Stimulated activated memory B cell treated with anti-CD40 and anti-IgM and Interleukin-4, amounts not matched to agents 10 μg/mL and 1 μg/mL and 100 μg/mL, for 72 hours (primary cell): ENCODE results near the gene TIAM2.

ENCODE experiments used
- ATAC-seq: fragments of 150-1000 bp; cut with Tn5 transposase; 2 replicates; pipeline ENCODE4 v1.10.0; 2021
- H3K27ac Mint-ChIP-seq: one replicate; pipeline ENCODE4 v1.8.0; 2022; ENCODE audit warnings: mild to moderate bottlenecking, mixed read lengths
- H3K27me3 Mint-ChIP-seq: one replicate; pipeline ENCODE4 v1.8.0; 2022; ENCODE audit warnings: mixed read lengths
- H3K36me3 Mint-ChIP-seq: one replicate; pipeline ENCODE4 v1.8.0; 2022; ENCODE audit warnings: mixed read lengths
- H3K4me1 Mint-ChIP-seq: one replicate; pipeline ENCODE4 v1.8.0; 2022; ENCODE audit warnings: mixed read lengths
- H3K4me3 Mint-ChIP-seq: one replicate; pipeline ENCODE4 v1.8.0; 2022; ENCODE audit warnings: mild to moderate bottlenecking, moderate library complexity, mixed read lengths
- H3K9me3 Mint-ChIP-seq: one replicate; pipeline ENCODE4 v1.8.0; 2022; ENCODE audit warnings: mixed read lengths

TIAM2 gene

DNA sequence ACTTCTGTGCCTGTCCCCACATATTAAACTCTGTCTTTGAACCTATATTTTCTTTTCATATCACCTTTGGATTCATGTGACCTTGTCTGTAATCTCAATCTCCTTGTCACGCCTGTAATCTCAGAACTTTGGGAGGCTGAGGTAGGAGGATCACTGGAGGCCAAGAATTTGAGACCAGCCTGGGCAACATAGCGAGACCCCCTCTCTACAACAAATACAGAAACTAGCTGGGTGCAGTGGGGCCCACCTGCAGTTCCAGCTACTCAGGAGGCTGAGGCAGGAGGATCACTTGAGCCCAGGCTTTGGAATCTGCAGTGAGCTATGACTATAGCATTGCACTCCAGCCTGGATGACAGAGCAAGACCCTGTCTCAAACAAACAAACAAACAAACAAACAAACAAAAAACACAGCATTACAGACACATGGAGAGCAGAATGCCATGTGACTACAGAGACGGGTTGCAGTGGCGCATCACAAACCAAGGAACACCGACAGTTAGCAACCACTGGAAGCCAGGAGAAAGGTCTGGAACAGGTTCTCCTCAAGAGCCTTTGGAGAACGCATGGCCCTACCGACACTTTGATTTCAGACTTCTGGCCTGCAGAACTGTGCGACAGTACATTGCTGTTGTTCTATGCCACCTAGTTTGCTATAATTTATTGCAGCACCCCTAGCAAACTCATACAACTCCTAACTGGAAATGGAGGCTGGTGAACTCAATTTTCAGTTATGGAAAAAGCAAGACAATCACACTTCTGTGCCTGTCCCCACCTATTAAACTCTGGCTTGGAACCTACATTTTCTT lies 14.6 kb upstream of the TIAM2 start:
- H3K4me1 Mint-ChIP-seq = peaks cover 9% of the 10 kb centered on the region
- no peaks in the 10 kb centered on the region for H3K36me3 Mint-ChIP-seq
- H3K4me3 Mint-ChIP-seq = no peak overlapping the region
- H3K27ac Mint-ChIP-seq = no peak overlapping the region
- H3K9me3 Mint-ChIP-seq = no peaks in the 10 kb centered on the region
- no peak for ATAC-seq
- H3K27me3 Mint-ChIP-seq = no peaks in the 10 kb centered on the region

DNA sequence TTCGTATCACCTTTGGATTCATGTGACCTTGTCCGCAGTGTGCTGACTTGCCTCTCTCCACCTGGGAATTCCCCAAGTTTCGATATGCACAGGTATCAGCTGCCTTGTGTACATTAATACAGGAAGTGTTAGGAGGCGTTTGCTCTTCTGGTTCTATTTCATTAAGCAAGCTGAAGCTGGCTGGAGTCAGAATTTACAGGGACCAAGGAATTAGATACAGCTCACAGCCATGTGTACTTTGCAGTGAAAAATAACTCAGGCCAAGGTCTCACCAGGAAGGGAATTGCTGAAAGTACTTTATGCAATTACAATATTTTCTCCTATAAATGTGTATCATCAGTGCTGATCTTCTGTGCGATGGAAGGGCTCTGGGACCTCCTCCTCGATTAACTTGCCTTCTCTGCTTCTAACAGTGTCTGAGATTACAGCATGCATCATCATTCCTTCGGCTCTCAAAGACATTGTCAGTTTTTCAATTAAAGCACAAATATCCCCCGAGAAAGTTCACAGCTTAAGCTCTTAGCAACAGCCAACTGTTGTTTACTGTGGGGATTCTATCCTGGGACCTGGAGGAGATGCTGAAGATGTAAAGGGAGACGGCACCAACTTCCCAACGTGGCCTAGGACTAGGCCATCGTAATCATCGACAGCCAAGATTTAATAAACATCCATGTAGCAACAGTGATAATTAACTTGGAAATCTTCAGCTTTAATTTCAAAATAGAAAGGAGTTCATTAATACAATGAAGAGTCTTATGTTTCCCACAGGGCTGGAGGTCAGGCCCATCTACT lies 13.8 kb upstream of the TIAM2 start:
- Mint-ChIP-seq H3K9me3 (no peaks in the 10 kb centered on the region), H3K27me3 (no peaks in the 10 kb centered on the region), H3K4me1 (peaks cover 9% of the 10 kb centered on the region), H3K27ac (no peak overlapping the region), H3K4me3 (no peak overlapping the region), H3K36me3 (no peaks in the 10 kb centered on the region)
- peak; percentile 71 for ATAC-seq

DNA sequence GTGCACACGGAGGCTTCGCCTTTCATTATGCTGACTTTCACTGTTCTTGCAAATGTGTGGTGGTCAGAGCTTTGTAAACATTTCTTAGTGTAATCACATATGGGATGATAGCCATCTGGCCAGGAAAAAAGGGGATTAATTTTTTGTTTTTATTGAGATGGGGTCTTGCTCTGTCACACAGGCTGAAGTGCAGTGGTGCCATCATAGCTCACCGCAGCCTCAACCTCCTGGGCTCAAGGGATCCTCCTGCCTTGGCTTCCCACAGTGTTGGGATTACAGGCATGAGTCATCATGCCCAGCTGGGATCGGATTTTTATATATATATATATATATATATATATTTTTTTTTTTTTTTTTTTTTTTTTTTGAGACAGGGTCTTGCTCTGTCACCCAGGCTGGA lies 11.0 kb upstream of the TIAM2 start:
- Mint-ChIP-seq H3K27ac (no peak overlapping the region), H3K4me1 (peaks cover 9% of the 10 kb centered on the region), H3K36me3 (peaks cover 6% of the 10 kb centered on the region), H3K27me3 (no peaks in the 10 kb centered on the region), H3K9me3 (peaks cover 5% of the 10 kb centered on the region), H3K4me3 (no peak overlapping the region)
- no peak for ATAC-seq

DNA sequence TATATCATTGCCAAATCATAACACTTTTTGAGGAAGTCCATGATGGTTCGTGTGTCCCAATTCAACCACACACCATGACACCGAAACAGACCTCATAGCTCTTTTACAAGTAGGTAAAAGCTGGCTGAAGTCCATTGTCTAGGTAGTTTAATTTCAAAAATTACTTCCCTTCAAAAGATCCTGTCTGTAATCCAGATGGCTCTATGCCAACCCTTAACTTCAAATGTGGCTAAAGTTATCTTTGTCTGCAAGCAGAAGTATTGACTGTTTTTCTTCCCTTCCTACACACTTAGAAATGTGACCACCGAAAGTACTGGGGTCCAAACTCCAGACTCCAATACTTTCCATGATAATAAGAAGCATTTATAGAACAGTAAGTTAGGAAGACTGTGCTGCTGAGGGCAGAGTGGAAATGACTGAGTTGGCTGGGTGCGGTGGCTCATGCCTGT lies 8.3 kb upstream of the TIAM2 start:
- no peak overlapping the region for H3K27ac Mint-ChIP-seq
- H3K27me3 Mint-ChIP-seq = no peaks in the 10 kb centered on the region
- H3K9me3 Mint-ChIP-seq = peaks cover 5% of the 10 kb centered on the region

GRCh38 chr6:154989448-154989847 lies 5.7 kb upstream of the TIAM2 start:
- Mint-ChIP-seq H3K4me1 (no peaks in the 10 kb centered on the region), H3K9me3 (peaks cover 5% of the 10 kb centered on the region), H3K36me3 (peaks cover 6% of the 10 kb centered on the region), H3K27ac (no peak overlapping the region), H3K27me3 (peaks cover 8% of the 10 kb centered on the region), H3K4me3 (no peak overlapping the region)
- no peak for ATAC-seq

More for the DNA sequence above, 8.3 kb upstream of the TIAM2 start:
- Mint-ChIP-seq H3K4me3 (no peak overlapping the region), H3K36me3 (peaks cover 6% of the 10 kb centered on the region), H3K4me1 (no peaks in the 10 kb centered on the region)
- ATAC-seq = no peak

GRCh38 chr6:154991207-154991606 lies 3.9 kb upstream of the TIAM2 start:
- Mint-ChIP-seq H3K27me3 (peaks cover 13% of the 10 kb centered on the region), H3K27ac (no peak overlapping the region), H3K36me3 (peaks cover 6% of the 10 kb centered on the region), H3K4me3 (no peak overlapping the region), H3K4me1 (peaks cover 5% of the 10 kb centered on the region), H3K9me3 (peaks cover 5% of the 10 kb centered on the region)
- no peak for ATAC-seq

- no peak overlapping the region for H3K4me3 Mint-ChIP-seq
- peaks cover 5% of the 10 kb centered on the region for H3K9me3 Mint-ChIP-seq
- ATAC-seq = no peak
- peaks cover 4% of the 10 kb centered on the region for H3K36me3 Mint-ChIP-seq
- H3K4me1 Mint-ChIP-seq = peaks cover 7% of the 10 kb centered on the region
- no peak overlapping the region for H3K27ac Mint-ChIP-seq
- peaks cover 31% of the 10 kb centered on the region for H3K27me3 Mint-ChIP-seq
Observed at GRCh38 chr6:154993026-154993425, 2.1 kb upstream of the TIAM2 start.

DNA sequence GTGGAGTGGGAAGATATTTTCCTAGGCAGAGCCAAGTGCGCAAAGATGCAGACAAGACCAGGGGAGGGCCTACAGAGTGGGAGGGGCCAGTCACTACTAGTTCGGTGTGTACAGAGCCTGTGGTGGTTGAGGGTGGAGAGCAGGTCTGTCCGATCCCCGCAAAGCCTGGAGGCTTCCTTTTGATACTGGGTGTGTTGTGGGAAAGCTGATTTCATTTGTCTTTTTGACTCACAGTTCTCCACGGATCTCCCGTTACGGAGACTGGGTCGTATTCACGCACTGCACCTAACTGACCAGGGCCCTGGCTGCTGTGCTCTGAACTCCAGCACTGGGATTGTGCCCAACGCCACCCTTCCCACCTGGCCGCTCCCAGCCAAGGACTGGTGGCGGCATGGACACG lies 1.4 kb upstream of the TIAM2 start:
- no peak overlapping the region for H3K4me3 Mint-ChIP-seq

GRCh38 chr6:154994836-154995253 lies 270 bp upstream of the TIAM2 start:
- Mint-ChIP-seq H3K4me1 (peaks cover 7% of the 10 kb centered on the region), H3K4me3 (peak overlapping the region; percentile 28), H3K36me3 (no peaks in the 10 kb centered on the region), H3K9me3 (no peaks in the 10 kb centered on the region), H3K27me3 (peaks cover 43% of the 10 kb centered on the region), H3K27ac (no peak overlapping the region)
- no peak for ATAC-seq

More for the DNA sequence above, 1.4 kb upstream of the TIAM2 start:
- H3K27me3 Mint-ChIP-seq = peaks cover 38% of the 10 kb centered on the region
- H3K4me1 Mint-ChIP-seq = peaks cover 7% of the 10 kb centered on the region
- no peaks in the 10 kb centered on the region for H3K9me3 Mint-ChIP-seq
- ATAC-seq = no peak
- no peak overlapping the region for H3K27ac Mint-ChIP-seq
- no peaks in the 10 kb centered on the region for H3K36me3 Mint-ChIP-seq

GRCh38 chr6:154996016-154996590 lies 988 bp downstream of the TIAM2 start:
- ATAC-seq = no peak
- peaks cover 7% of the 10 kb centered on the region for H3K4me1 Mint-ChIP-seq
- peak overlapping the region; percentile 9 for H3K4me3 Mint-ChIP-seq
- H3K27ac Mint-ChIP-seq = no peak overlapping the region
- no peaks in the 10 kb centered on the region for H3K9me3 Mint-ChIP-seq
- H3K36me3 Mint-ChIP-seq = no peaks in the 10 kb centered on the region
- H3K27me3 Mint-ChIP-seq = peaks cover 47% of the 10 kb centered on the region

GRCh38 chr6:154996841-154997311 lies 1.8 kb downstream of the TIAM2 start:
- Mint-ChIP-seq H3K4me3 (no peak overlapping the region), H3K4me1 (peaks cover 7% of the 10 kb centered on the region), H3K36me3 (no peaks in the 10 kb centered on the region), H3K27ac (no peak overlapping the region), H3K9me3 (no peaks in the 10 kb centered on the region), H3K27me3 (peaks cover 47% of the 10 kb centered on the region)
- no peak for ATAC-seq

DNA sequence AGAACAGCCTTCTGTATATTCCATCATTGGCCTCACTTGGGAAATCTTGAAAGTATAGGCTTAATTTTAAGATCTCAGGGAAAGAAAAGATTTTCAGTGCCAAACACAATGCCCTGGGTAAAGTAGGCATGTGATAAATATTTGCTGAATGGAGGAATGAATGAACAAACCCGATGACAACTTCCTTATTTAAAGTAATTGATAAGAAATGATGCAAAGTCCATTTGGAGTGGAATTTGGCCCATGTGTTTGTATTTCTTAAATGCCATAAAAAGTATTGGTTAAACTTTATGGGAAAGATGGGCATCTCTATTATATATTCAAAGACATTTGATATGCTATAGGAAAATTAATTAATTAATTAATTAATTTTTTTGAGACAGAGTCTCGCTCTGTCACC lies 3.7 kb downstream of the TIAM2 start:
- peaks cover 7% of the 10 kb centered on the region for H3K4me1 Mint-ChIP-seq
- no peak for ATAC-seq
- H3K4me3 Mint-ChIP-seq = no peak overlapping the region
- H3K9me3 Mint-ChIP-seq = no peaks in the 10 kb centered on the region
- H3K27ac Mint-ChIP-seq = no peak overlapping the region
- peaks cover 45% of the 10 kb centered on the region for H3K27me3 Mint-ChIP-seq
- no peaks in the 10 kb centered on the region for H3K36me3 Mint-ChIP-seq

- ATAC-seq = no peak
- H3K27ac Mint-ChIP-seq = no peak overlapping the region
- no peaks in the 10 kb centered on the region for H3K36me3 Mint-ChIP-seq
- H3K4me3 Mint-ChIP-seq = no peak overlapping the region
- H3K4me1 Mint-ChIP-seq = no peaks in the 10 kb centered on the region
- H3K27me3 Mint-ChIP-seq = peaks cover 41% of the 10 kb centered on the region
- H3K9me3 Mint-ChIP-seq = no peaks in the 10 kb centered on the region
Observed at GRCh38 chr6:155001482-155001881, 6.4 kb downstream of the TIAM2 start.

DNA sequence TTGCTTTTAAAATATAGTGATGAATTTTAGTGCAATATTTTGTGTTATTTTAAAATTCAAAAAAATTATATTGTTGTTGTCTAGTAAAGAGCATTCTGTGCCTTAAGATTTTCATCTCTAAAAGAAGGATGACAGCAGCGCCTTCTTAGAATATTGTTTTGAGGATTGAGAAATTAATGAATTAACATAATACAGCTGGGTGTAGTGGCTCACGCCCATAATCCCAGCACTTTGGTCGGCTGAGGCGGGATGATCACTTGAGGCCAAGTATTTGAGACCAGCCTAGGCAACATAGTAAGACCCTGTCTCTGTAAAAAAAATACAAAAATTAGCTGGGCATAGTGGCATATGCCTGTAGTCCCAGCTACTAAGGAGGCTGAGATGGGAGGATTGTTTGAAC lies 6.8 kb downstream of the TIAM2 start:
- Mint-ChIP-seq H3K36me3 (no peaks in the 10 kb centered on the region), H3K27ac (no peak overlapping the region), H3K9me3 (no peaks in the 10 kb centered on the region), H3K4me3 (no peak overlapping the region), H3K27me3 (peaks cover 37% of the 10 kb centered on the region), H3K4me1 (no peaks in the 10 kb centered on the region)
- no peak for ATAC-seq

GRCh38 chr6:155003476-155003875 lies 8.4 kb downstream of the TIAM2 start:
- Mint-ChIP-seq H3K4me3 (no peak overlapping the region), H3K4me1 (no peaks in the 10 kb centered on the region), H3K36me3 (no peaks in the 10 kb centered on the region), H3K9me3 (no peaks in the 10 kb centered on the region), H3K27me3 (peaks cover 21% of the 10 kb centered on the region), H3K27ac (no peak overlapping the region)
- ATAC-seq = no peak
